Measurements from ENCODE around the gene ARPC1B.

DNA sequence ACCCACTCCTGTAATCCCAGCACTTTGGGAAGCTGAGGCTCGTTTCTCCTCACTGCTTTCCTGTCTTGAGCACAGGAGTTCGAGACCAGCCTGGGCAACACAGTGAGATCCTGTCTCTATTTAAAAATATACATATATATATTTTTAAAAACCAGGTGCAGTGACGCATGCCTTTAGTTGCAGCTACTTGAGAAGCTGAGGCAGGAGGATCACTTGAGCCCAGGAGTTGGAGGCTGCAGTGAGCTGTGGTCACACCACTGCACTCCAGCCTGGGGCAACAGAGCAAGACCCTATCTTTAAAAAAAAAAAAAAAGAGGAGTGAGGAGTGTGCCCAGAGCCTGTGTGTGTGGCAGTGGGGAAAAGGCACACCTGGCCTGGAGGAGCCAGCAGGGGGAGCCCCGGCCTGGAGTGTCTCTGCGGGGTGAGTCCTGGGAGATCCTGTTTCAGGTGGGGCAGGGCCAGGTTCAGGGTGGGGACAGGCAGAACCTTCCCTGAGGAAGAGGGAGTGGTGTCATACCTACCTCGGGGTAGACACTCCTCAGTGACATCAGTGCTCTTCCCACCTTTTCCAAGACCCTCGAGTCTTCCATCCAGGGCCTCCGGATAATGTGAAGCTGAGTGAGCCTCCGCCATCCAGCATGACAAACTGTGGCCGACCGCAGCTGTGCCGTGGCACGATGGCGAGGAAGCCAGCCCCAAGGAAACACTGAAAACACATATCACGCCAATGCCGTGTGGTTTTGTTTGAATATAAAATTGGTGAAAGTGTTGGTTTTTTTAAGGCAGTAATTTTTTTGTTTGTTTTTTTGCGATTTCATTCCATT is 9.0 kb upstream of the ARPC1B start:
- TF ChIP-seq POLR2AphosphoS5 (IDR thresholded peaks at IDR 0.05; ENCODE audit: low read depth) (no peak), JUNB (IDR thresholded peaks at IDR 0.05; ENCODE audit: unreplicated experiment) (no peak), EZH2phosphoT487 (IDR thresholded peaks at IDR 0.05; ENCODE audit: unreplicated experiment) (no peak), EZH2 (IDR thresholded peaks at IDR 0.05; ENCODE audit: low read depth, unreplicated experiment) (no peak), ZNF114 (CRISPR knock-in tag; IDR thresholded peaks at IDR 0.05) (no peak), CREB1 (CRISPR knock-in tag; IDR thresholded peaks at IDR 0.05; ENCODE audit: low read depth) (no peak), ZNF331 (CRISPR knock-in tag; IDR thresholded peaks at IDR 0.05; ENCODE audit: low read depth) (no peak), STAT1 (IDR thresholded peaks at IDR 0.05; ENCODE audit: unreplicated experiment) (no peak), NANOG (IDR thresholded peaks at IDR 0.05; ENCODE audit: borderline replicate concordance) (no peak)
- TF ChIP-seq, protein P1, sequence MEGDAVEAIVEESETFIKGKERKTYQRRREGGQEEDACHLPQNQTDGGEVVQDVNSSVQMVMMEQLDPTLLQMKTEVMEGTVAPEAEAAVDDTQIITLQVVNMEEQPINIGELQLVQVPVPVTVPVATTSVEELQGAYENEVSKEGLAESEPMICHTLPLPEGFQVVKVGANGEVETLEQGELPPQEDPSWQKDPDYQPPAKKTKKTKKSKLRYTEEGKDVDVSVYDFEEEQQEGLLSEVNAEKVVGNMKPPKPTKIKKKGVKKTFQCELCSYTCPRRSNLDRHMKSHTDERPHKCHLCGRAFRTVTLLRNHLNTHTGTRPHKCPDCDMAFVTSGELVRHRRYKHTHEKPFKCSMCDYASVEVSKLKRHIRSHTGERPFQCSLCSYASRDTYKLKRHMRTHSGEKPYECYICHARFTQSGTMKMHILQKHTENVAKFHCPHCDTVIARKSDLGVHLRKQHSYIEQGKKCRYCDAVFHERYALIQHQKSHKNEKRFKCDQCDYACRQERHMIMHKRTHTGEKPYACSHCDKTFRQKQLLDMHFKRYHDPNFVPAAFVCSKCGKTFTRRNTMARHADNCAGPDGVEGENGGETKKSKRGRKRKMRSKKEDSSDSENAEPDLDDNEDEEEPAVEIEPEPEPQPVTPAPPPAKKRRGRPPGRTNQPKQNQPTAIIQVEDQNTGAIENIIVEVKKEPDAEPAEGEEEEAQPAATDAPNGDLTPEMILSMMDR (conservative IDR thresholded peaks at IDR 0.05; ENCODE audit: low read depth in 2 of 2), result peak; percentile 75 to 83
- TF ChIP-seq, protein P2, sequence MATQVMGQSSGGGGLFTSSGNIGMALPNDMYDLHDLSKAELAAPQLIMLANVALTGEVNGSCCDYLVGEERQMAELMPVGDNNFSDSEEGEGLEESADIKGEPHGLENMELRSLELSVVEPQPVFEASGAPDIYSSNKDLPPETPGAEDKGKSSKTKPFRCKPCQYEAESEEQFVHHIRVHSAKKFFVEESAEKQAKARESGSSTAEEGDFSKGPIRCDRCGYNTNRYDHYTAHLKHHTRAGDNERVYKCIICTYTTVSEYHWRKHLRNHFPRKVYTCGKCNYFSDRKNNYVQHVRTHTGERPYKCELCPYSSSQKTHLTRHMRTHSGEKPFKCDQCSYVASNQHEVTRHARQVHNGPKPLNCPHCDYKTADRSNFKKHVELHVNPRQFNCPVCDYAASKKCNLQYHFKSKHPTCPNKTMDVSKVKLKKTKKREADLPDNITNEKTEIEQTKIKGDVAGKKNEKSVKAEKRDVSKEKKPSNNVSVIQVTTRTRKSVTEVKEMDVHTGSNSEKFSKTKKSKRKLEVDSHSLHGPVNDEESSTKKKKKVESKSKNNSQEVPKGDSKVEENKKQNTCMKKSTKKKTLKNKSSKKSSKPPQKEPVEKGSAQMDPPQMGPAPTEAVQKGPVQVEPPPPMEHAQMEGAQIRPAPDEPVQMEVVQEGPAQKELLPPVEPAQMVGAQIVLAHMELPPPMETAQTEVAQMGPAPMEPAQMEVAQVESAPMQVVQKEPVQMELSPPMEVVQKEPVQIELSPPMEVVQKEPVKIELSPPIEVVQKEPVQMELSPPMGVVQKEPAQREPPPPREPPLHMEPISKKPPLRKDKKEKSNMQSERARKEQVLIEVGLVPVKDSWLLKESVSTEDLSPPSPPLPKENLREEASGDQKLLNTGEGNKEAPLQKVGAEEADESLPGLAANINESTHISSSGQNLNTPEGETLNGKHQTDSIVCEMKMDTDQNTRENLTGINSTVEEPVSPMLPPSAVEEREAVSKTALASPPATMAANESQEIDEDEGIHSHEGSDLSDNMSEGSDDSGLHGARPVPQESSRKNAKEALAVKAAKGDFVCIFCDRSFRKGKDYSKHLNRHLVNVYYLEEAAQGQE (IDR thresholded peaks at IDR 0.05; ENCODE audit: unreplicated experiment), result no peak
- TF ChIP-seq, protein P3, sequence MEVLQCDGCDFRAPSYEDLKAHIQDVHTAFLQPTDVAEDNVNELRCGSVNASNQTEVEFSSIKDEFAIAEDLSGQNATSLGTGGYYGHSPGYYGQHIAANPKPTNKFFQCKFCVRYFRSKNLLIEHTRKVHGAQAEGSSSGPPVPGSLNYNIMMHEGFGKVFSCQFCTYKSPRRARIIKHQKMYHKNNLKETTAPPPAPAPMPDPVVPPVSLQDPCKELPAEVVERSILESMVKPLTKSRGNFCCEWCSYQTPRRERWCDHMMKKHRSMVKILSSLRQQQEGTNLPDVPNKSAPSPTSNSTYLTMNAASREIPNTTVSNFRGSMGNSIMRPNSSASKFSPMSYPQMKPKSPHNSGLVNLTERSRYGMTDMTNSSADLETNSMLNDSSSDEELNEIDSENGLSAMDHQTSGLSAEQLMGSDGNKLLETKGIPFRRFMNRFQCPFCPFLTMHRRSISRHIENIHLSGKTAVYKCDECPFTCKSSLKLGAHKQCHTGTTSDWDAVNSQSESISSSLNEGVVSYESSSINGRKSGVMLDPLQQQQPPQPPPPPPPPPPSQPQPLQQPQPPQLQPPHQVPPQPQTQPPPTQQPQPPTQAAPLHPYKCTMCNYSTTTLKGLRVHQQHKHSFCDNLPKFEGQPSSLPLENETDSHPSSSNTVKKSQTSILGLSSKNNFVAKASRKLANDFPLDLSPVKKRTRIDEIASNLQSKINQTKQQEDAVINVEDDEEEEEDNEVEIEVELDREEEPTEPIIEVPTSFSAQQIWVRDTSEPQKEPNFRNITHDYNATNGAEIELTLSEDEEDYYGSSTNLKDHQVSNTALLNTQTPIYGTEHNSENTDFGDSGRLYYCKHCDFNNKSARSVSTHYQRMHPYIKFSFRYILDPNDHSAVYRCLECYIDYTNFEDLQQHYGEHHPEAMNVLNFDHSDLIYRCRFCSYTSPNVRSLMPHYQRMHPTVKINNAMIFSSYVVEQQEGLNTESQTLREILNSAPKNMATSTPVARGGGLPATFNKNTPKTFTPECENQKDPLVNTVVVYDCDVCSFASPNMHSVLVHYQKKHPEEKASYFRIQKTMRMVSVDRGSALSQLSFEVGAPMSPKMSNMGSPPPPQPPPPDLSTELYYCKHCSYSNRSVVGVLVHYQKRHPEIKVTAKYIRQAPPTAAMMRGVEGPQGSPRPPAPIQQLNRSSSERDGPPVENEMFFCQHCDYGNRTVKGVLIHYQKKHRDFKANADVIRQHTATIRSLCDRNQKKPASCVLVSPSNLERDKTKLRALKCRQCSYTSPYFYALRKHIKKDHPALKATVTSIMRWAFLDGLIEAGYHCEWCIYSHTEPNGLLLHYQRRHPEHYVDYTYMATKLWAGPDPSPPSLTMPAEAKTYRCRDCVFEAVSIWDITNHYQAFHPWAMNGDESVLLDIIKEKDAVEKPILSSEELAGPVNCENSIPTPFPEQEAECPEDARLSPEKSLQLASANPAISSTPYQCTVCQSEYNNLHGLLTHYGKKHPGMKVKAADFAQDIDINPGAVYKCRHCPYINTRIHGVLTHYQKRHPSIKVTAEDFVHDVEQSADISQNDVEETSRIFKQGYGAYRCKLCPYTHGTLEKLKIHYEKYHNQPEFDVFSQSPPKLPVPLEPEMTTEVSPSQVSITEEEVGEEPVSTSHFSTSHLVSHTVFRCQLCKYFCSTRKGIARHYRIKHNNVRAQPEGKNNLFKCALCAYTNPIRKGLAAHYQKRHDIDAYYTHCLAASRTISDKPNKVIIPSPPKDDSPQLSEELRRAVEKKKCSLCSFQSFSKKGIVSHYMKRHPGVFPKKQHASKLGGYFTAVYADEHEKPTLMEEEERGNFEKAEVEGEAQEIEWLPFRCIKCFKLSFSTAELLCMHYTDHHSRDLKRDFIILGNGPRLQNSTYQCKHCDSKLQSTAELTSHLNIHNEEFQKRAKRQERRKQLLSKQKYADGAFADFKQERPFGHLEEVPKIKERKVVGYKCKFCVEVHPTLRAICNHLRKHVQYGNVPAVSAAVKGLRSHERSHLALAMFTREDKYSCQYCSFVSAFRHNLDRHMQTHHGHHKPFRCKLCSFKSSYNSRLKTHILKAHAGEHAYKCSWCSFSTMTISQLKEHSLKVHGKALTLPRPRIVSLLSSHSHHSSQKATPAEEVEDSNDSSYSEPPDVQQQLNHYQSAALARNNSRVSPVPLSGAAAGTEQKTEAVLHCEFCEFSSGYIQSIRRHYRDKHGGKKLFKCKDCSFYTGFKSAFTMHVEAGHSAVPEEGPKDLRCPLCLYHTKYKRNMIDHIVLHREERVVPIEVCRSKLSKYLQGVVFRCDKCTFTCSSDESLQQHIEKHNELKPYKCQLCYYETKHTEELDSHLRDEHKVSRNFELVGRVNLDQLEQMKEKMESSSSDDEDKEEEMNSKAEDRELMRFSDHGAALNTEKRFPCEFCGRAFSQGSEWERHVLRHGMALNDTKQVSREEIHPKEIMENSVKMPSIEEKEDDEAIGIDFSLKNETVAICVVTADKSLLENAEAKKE (CRISPR knock-in tag; IDR thresholded peaks at IDR 0.05), result no peak
- TF ChIP-seq, protein P4, sequence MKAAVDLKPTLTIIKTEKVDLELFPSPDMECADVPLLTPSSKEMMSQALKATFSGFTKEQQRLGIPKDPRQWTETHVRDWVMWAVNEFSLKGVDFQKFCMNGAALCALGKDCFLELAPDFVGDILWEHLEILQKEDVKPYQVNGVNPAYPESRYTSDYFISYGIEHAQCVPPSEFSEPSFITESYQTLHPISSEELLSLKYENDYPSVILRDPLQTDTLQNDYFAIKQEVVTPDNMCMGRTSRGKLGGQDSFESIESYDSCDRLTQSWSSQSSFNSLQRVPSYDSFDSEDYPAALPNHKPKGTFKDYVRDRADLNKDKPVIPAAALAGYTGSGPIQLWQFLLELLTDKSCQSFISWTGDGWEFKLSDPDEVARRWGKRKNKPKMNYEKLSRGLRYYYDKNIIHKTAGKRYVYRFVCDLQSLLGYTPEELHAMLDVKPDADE (IDR thresholded peaks at IDR 0.05), result no peak

Measured in GM23338 (cell line).